IPS-18a (cell line): ENCODE data around the gene CFAP61.

Experiments used
- H3K27ac ChIP-seq: one replicate; pipeline ENCODE4 v1.5.1; 2013; ENCODE audit warnings: low read length
- H3K27me3 ChIP-seq: one replicate; pipeline ENCODE4 v1.6.1; 2013; ENCODE audit warnings: mild to moderate bottlenecking, low read length; ENCODE audit not compliant: control insufficient read depth, insufficient read depth
- H3K36me3 ChIP-seq: one replicate; pipeline ENCODE4 v1.6.1; 2013; ENCODE audit warnings: low read depth, low read length; ENCODE audit not compliant: control insufficient read depth
- H3K4me1 ChIP-seq: one replicate; pipeline ENCODE4 v1.6.1; 2013; ENCODE audit warnings: low read depth, low read length; ENCODE audit not compliant: control insufficient read depth
- H3K4me3 ChIP-seq: one replicate; pipeline ENCODE4 v1.5.1; 2013; ENCODE audit warnings: low read length
- H3K9ac ChIP-seq: one replicate; pipeline ENCODE4 v1.6.1; 2013; ENCODE audit warnings: mild to moderate bottlenecking, low read length, moderate library complexity
- H3K9me3 ChIP-seq: one replicate; pipeline ENCODE4 v1.6.1; 2013; ENCODE audit warnings: low read depth, low read length; ENCODE audit not compliant: control insufficient read depth

CFAP61 gene

GRCh38 chr20:20205862-20206236 is 153.5 kb downstream of the CFAP61 start:
- Histone ChIP-seq H3K4me3 (no peak overlapping the region), H3K27ac (no peak overlapping the region), H3K9ac (no peak overlapping the region), H3K36me3 (no peaks in the 10 kb centered on the region), H3K9me3 (no peaks in the 10 kb centered on the region), H3K4me1 (peaks cover 16% of the 10 kb centered on the region), H3K27me3 (no peaks in the 10 kb centered on the region)

DNA sequence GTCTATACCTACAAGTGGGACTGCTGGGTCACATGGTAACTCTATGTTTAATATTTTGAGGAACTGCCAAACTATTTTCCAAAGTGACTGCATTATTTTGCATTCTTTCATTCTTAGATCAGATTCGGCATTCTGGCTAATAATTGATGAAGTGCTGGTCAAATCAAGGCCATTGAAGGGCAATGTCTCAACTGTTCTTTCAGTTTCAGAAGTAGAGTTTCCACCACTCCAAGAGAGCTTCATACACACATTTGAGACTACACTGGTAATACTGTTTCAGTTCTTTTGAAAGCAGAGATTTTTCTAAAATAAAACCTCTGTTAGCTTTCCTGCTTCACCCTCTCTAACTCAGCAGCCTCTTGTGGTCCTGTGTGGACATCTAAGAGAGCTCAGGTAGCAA is 154.5 kb downstream of the CFAP61 start:
- no peaks in the 10 kb centered on the region for H3K27me3 ChIP-seq
- no peaks in the 10 kb centered on the region for H3K9me3 ChIP-seq
- no peak overlapping the region for H3K27ac ChIP-seq
- H3K4me1 ChIP-seq, result peaks cover 16% of the 10 kb centered on the region
- no peak overlapping the region for H3K4me3 ChIP-seq
- H3K36me3 ChIP-seq, result no peaks in the 10 kb centered on the region
- no peak overlapping the region for H3K9ac ChIP-seq

DNA sequence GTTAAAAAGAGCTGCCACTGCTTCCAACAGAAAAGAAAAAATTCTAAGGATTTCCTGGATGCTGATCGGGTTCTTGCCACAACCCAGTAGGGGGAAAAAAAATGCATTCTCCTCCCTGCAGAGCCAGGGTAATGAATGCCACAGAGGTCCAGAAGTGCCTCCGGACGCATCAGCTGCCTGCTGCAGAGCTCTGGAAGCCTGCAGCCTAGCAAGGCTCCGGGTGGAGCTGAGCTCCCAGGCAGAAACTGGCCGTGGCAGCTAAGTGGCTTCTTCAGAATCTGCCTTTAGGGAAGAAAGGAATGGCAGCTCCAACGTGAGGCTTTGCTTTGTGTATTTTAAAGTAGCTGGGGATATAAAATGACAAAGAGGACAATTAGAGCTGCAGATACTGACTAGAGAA is 155.0 kb downstream of the CFAP61 start:
- Histone ChIP-seq H3K4me1 (peaks cover 16% of the 10 kb centered on the region), H3K36me3 (no peaks in the 10 kb centered on the region), H3K27ac (no peak overlapping the region), H3K9me3 (no peaks in the 10 kb centered on the region), H3K27me3 (no peaks in the 10 kb centered on the region), H3K4me3 (no peak overlapping the region), H3K9ac (no peak overlapping the region)

DNA sequence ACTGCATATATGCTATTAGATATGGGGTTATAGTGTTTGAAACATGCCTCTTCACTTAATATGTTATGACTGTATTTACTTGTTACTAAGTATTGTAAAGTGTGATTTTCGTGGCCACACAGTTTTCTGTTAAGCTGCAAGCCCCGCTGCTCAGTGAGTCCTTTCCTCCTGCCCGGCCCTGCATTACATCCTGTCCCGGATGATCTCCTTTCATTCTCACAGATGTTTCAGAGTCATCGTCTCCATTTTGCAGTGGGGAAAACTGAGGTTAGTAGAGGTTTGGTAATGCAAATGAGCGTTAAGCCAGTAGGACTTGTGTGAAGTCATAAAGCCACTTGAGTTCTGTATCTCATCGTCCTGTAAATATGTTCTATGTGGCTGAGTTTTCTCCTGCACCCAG is 155.5 kb downstream of the CFAP61 start:
- no peaks in the 10 kb centered on the region for H3K9me3 ChIP-seq
- no peak overlapping the region for H3K9ac ChIP-seq
- H3K4me1 ChIP-seq, result peaks cover 12% of the 10 kb centered on the region
- no peak overlapping the region for H3K27ac ChIP-seq
- H3K36me3 ChIP-seq, result no peaks in the 10 kb centered on the region
- H3K27me3 ChIP-seq, result no peaks in the 10 kb centered on the region
- no peak overlapping the region for H3K4me3 ChIP-seq

- no peak overlapping the region for H3K9ac ChIP-seq
- H3K27me3 ChIP-seq, result no peaks in the 10 kb centered on the region
- peaks cover 8% of the 10 kb centered on the region for H3K4me1 ChIP-seq
- H3K4me3 ChIP-seq, result no peak overlapping the region
- no peaks in the 10 kb centered on the region for H3K9me3 ChIP-seq
- H3K27ac ChIP-seq, result no peak overlapping the region
- H3K36me3 ChIP-seq, result no peaks in the 10 kb centered on the region
Observed at GRCh38 chr20:20209684-20210083, 157.4 kb downstream of the CFAP61 start.

DNA sequence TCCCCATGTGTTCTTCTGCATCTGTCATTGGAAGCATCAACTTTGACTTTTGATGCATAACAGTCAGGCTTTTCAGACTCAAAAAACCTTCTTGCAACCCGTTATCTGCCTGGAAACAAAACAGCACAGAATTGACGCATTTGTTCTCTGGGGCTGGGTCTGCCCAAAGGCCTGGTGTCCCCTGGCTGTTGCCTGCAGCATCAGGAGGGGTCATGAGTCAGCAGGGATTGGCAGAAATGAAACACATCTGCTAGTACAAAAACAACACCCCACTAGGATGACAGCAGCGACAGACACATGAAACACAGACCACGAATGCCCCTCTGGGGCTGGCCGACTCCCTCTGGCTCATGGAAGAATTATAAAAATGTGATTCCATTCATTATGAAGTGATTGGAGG is 158.0 kb downstream of the CFAP61 start:
- no peak overlapping the region for H3K27ac ChIP-seq
- no peak overlapping the region for H3K9ac ChIP-seq
- H3K9me3 ChIP-seq, result no peaks in the 10 kb centered on the region
- H3K36me3 ChIP-seq, result no peaks in the 10 kb centered on the region
- no peak overlapping the region for H3K4me3 ChIP-seq
- H3K4me1 ChIP-seq, result peaks cover 8% of the 10 kb centered on the region
- no peaks in the 10 kb centered on the region for H3K27me3 ChIP-seq

- H3K27ac ChIP-seq, result no peak overlapping the region
- no peaks in the 10 kb centered on the region for H3K9me3 ChIP-seq
- H3K36me3 ChIP-seq, result no peaks in the 10 kb centered on the region
- peaks cover 8% of the 10 kb centered on the region for H3K4me1 ChIP-seq
- H3K27me3 ChIP-seq, result no peaks in the 10 kb centered on the region
- H3K4me3 ChIP-seq, result no peak overlapping the region
- no peak overlapping the region for H3K9ac ChIP-seq
Observed at GRCh38 chr20:20210943-20211273, 158.6 kb downstream of the CFAP61 start.

- no peaks in the 10 kb centered on the region for H3K9me3 ChIP-seq
- H3K27me3 ChIP-seq, result no peaks in the 10 kb centered on the region
- no peak overlapping the region for H3K4me3 ChIP-seq
- peaks cover 10% of the 10 kb centered on the region for H3K4me1 ChIP-seq
- H3K36me3 ChIP-seq, result no peaks in the 10 kb centered on the region
- no peak overlapping the region for H3K27ac ChIP-seq
- no peak overlapping the region for H3K9ac ChIP-seq
Observed at GRCh38 chr20:20211274-20211987, 159.1 kb downstream of the CFAP61 start.

- H3K27ac ChIP-seq, result no peak overlapping the region
- no peaks in the 10 kb centered on the region for H3K36me3 ChIP-seq
- no peaks in the 10 kb centered on the region for H3K9me3 ChIP-seq
- no peaks in the 10 kb centered on the region for H3K27me3 ChIP-seq
- peaks cover 13% of the 10 kb centered on the region for H3K4me1 ChIP-seq
- H3K4me3 ChIP-seq, result no peak overlapping the region
- H3K9ac ChIP-seq, result no peak overlapping the region
Observed at GRCh38 chr20:20211988-20212518, 159.7 kb downstream of the CFAP61 start.

DNA sequence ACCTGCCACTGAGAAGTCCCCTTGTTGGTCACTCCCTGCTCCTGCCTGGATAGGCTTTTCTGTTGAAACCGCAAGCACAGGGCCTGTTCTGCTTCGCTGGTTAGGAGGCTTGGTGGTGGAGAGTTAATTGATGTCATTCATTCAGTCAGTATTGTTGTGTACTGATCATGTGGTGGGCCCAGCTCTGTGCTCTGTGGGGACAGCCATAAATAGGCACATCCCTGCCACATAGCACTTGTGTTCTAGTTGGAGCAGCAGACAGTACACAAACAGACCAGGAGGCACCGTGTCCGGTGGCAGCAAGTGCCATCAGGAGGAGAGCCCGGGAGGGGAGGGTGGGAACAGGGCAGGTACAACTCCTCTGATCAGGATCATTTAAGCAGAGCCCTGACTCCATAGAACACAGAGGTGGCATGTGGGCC is 160.4 kb downstream of the CFAP61 start:
- Histone ChIP-seq H3K27me3 (no peaks in the 10 kb centered on the region), H3K27ac (no peak overlapping the region), H3K9ac (no peak overlapping the region), H3K4me1 (peaks cover 9% of the 10 kb centered on the region), H3K36me3 (no peaks in the 10 kb centered on the region), H3K9me3 (no peaks in the 10 kb centered on the region), H3K4me3 (no peak overlapping the region)

GRCh38 chr20:20213526-20214121 is 161.3 kb downstream of the CFAP61 start:
- Histone ChIP-seq H3K9ac (no peak overlapping the region), H3K27me3 (no peaks in the 10 kb centered on the region), H3K9me3 (peaks cover 4% of the 10 kb centered on the region), H3K36me3 (no peaks in the 10 kb centered on the region), H3K4me1 (peaks cover 9% of the 10 kb centered on the region), H3K27ac (no peak overlapping the region), H3K4me3 (no peak overlapping the region)

GRCh38 chr20:20214757-20215275 is 162.5 kb downstream of the CFAP61 start:
- Histone ChIP-seq H3K9ac (no peak overlapping the region), H3K4me3 (no peak overlapping the region), H3K4me1 (peaks cover 9% of the 10 kb centered on the region), H3K36me3 (no peaks in the 10 kb centered on the region), H3K9me3 (peaks cover 6% of the 10 kb centered on the region), H3K27ac (no peak overlapping the region), H3K27me3 (no peaks in the 10 kb centered on the region)
